GM18511 (cell line): ENCODE results near the gene WDR64.

Experiments used
- ATAC-seq: cut with Tn5 transposase; IDR thresholded peaks from one replicate; pipeline ENCODE4 v1.9.1; 2021; ENCODE audit warnings: mild to moderate bottlenecking, moderate library complexity; ENCODE audit not compliant: unreplicated experiment

WDR64 gene

GRCh38 chr1:241834733-241835377 lies 182.8 kb downstream of the WDR64 start:
- no peak for ATAC-seq

GRCh38 chr1:241836941-241837340 lies 184.9 kb downstream of the WDR64 start:
- no peak for ATAC-seq

- no peak for ATAC-seq
Measured at GRCh38 chr1:241837416-241837815, 185.3 kb downstream of the WDR64 start.

GRCh38 chr1:241837901-241838300 lies 185.8 kb downstream of the WDR64 start:
- ATAC-seq: no peak

GRCh38 chr1:241838897-241839296 lies 186.8 kb downstream of the WDR64 start:
- ATAC-seq: no peak

- peak; percentile 83 for ATAC-seq
Measured at GRCh38 chr1:241839369-241839979, 187.4 kb downstream of the WDR64 start.

GRCh38 chr1:241840164-241840563 lies 188.1 kb downstream of the WDR64 start:
- no peak for ATAC-seq

- ATAC-seq: no peak
Measured at GRCh38 chr1:241841691-241842090, 189.6 kb downstream of the WDR64 start.

- ATAC-seq: no peak
Measured at GRCh38 chr1:241842565-241842964, 190.5 kb downstream of the WDR64 start.

- no peak for ATAC-seq
Measured at GRCh38 chr1:241844593-241844992, 192.5 kb downstream of the WDR64 start.

GRCh38 chr1:241846375-241846774 lies 194.3 kb downstream of the WDR64 start:
- no peak for ATAC-seq

- ATAC-seq: no peak
Measured at GRCh38 chr1:241846862-241847539, 194.9 kb downstream of the WDR64 start.

GRCh38 chr1:241847540-241847795 lies 195.4 kb downstream of the WDR64 start:
- no peak for ATAC-seq

GRCh38 chr1:241847796-241848685 lies 196.0 kb downstream of the WDR64 start, which contains the start of gene EXO1:
Gene EXO1, plus strand, starts transcription at chr1:241848204. Its CDS starts 2,222 bp downstream, at chr1:241850426.
- ATAC-seq: peak; percentile 96

- ATAC-seq: no peak
Measured at GRCh38 chr1:241848686-241849344, 196.7 kb downstream of the WDR64 start.

- ATAC-seq: no peak
Measured at GRCh38 chr1:241849345-241849695, 197.2 kb downstream of the WDR64 start.
